Measurements from ENCODE around the gene POGLUT3.

Gene POGLUT3

GRCh38 chr11:108498046-108498815, at the start of gene POGLUT3:
Gene POGLUT3, minus strand, starts transcription at chr11:108498384. Its CDS starts 18 bp downstream, at chr11:108498366.
- peak; percentile 16 to 32 (median 22) for DNase-seq (ENCODE audit: low read depth in 2 of 3, low spot score in 2 of 3)

GRCh38 chr11:108545909-108546501, 47.8 kb upstream of the POGLUT3 start:
- no peak for DNase-seq (ENCODE audit: low read depth in 2 of 3, low spot score in 2 of 3)

- no peak for DNase-seq (ENCODE audit: low read depth in 2 of 3, low spot score in 2 of 3)
Observed at GRCh38 chr11:108543316-108543964, 45.3 kb upstream of the POGLUT3 start.

GRCh38 chr11:108541531-108541930, 43.3 kb upstream of the POGLUT3 start:
- DNase-seq (ENCODE audit: low read depth in 2 of 3, low spot score in 2 of 3), result no peak

GRCh38 chr11:108538502-108538901, 40.3 kb upstream of the POGLUT3 start:
- DNase-seq (ENCODE audit: low read depth in 2 of 3, low spot score in 2 of 3), result no peak

GRCh38 chr11:108538022-108538424, 39.8 kb upstream of the POGLUT3 start:
- no peak for DNase-seq (ENCODE audit: low read depth in 2 of 3, low spot score in 2 of 3)

- no peak for DNase-seq (ENCODE audit: low read depth in 2 of 3, low spot score in 2 of 3)
Observed at GRCh38 chr11:108536783-108537182, 38.6 kb upstream of the POGLUT3 start.

- DNase-seq (ENCODE audit: low read depth in 2 of 3, low spot score in 2 of 3), result no peak
Observed at GRCh38 chr11:108535384-108535955, 37.3 kb upstream of the POGLUT3 start.

GRCh38 chr11:108534274-108534882, 36.2 kb upstream of the POGLUT3 start:
- DNase-seq (ENCODE audit: low read depth in 2 of 3, low spot score in 2 of 3), result no peak

GRCh38 chr11:108530426-108530825, 32.2 kb upstream of the POGLUT3 start:
- DNase-seq (ENCODE audit: low read depth in 2 of 3, low spot score in 2 of 3), result no peak

- no peak for DNase-seq (ENCODE audit: low read depth in 2 of 3, low spot score in 2 of 3)
Observed at GRCh38 chr11:108527382-108527781, 29.2 kb upstream of the POGLUT3 start.

- no peak for DNase-seq (ENCODE audit: low read depth in 2 of 3, low spot score in 2 of 3)
Observed at GRCh38 chr11:108525161-108525560, 27.0 kb upstream of the POGLUT3 start.

GRCh38 chr11:108524422-108524821, 26.2 kb upstream of the POGLUT3 start:
- DNase-seq (ENCODE audit: low read depth in 2 of 3, low spot score in 2 of 3), result no peak

- no peak for DNase-seq (ENCODE audit: low read depth in 2 of 3, low spot score in 2 of 3)
Observed at GRCh38 chr11:108522318-108522717, 24.1 kb upstream of the POGLUT3 start.

- no peak for DNase-seq (ENCODE audit: low read depth in 2 of 3, low spot score in 2 of 3)
Observed at GRCh38 chr11:108518581-108518980, 20.4 kb upstream of the POGLUT3 start.

GRCh38 chr11:108516125-108516524, 17.9 kb upstream of the POGLUT3 start:
- DNase-seq (ENCODE audit: low read depth in 2 of 3, low spot score in 2 of 3), result no peak

- DNase-seq (ENCODE audit: low read depth in 2 of 3, low spot score in 2 of 3), result no peak
Observed at GRCh38 chr11:108512708-108513107, 14.5 kb upstream of the POGLUT3 start.

GRCh38 chr11:108511851-108512474, 13.8 kb upstream of the POGLUT3 start:
- DNase-seq (ENCODE audit: low read depth in 2 of 3, low spot score in 2 of 3), result no peak

GRCh38 chr11:108508653-108509593, 10.7 kb upstream of the POGLUT3 start:
- DNase-seq (ENCODE audit: low read depth in 2 of 3, low spot score in 2 of 3), result no peak

GRCh38 chr11:108501396-108501795, 3.2 kb upstream of the POGLUT3 start:
- DNase-seq (ENCODE audit: low read depth in 2 of 3, low spot score in 2 of 3), result no peak
